ENCODE measurements around the gene POLK. TPM values are rescaled to one million over a fixed set of nuclear protein-coding genes. Genes with fewer than 3 reads are reported as not detected.
"Not testable (repeated sequence)": the region's sequence is repeated elsewhere in the genome, so short reads cannot be mapped to it uniquely, and the experiment has no call there.

POLK gene
- total RNA-seq, 1 donor from 2014 or later = 19.3 TPM

DNA sequence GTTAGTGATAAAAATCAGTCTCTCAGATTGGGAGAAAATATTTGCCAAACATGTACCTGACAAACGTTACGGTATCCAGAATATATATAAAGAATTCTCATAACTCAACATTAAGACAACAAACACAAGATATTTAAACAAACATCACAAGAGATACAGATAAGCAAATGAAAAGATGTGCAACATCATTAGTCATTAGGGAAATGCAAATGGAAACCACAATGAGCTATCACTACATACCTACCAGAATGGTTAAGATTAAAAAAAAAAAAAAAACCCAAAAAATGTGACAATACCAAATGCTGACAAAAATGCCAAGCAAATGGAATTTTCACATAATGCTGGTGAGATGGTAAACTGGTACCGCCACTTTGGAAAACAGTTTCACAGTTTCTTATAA lies 15.7 kb upstream of the POLK start:
- TF ChIP-seq, protein P1, sequence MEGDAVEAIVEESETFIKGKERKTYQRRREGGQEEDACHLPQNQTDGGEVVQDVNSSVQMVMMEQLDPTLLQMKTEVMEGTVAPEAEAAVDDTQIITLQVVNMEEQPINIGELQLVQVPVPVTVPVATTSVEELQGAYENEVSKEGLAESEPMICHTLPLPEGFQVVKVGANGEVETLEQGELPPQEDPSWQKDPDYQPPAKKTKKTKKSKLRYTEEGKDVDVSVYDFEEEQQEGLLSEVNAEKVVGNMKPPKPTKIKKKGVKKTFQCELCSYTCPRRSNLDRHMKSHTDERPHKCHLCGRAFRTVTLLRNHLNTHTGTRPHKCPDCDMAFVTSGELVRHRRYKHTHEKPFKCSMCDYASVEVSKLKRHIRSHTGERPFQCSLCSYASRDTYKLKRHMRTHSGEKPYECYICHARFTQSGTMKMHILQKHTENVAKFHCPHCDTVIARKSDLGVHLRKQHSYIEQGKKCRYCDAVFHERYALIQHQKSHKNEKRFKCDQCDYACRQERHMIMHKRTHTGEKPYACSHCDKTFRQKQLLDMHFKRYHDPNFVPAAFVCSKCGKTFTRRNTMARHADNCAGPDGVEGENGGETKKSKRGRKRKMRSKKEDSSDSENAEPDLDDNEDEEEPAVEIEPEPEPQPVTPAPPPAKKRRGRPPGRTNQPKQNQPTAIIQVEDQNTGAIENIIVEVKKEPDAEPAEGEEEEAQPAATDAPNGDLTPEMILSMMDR (IDR thresholded peaks at IDR 0.05; ENCODE audit: unreplicated experiment) = no peak
- Mint-ChIP-seq H3K27me3 (ENCODE audit: unreplicated experiment) (no peaks in the 10 kb centered on the region), H3K4me1 (ENCODE audit: unreplicated experiment) (peaks cover 2% of the 10 kb centered on the region), H3K9me3 (ENCODE audit: unreplicated experiment) (no peaks in the 10 kb centered on the region), H3K27ac (ENCODE audit: unreplicated experiment) (no peak overlapping the region), H3K36me3 (ENCODE audit: low read depth, unreplicated experiment) (peaks cover 23% of the 10 kb centered on the region), H3K4me3 (ENCODE audit: unreplicated experiment) (no peak overlapping the region)
- DNase-seq (ENCODE audit: low spot score) = no peak

DNA sequence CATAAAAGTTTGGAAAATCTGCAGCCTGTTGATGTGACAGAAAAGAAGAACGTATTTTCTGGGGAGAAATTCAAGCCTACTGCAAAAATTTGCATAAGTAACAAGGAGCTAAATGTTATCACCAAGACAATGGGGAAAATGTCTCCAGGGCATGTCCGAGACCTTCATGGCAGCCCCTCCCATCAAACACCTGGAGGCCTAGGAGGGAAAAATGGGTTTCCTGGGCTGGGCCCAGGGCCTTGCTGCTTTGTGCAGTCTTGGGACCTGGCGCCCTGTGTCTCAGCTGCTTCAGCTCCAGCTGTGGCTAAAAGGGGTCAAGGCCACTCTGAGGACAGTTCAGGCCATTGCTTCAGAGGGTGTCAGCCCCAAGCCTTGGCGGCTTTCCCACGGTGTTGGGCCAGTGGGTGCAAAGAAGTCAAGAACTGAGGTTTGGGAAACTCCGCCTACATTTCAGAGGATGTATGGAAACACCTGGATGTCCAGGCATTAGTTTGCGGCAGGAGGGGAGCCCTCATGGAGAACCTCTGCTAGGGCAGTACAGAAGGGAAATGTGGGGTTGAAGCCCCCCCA lies 13.4 kb upstream of the POLK start:
- Mint-ChIP-seq H3K4me3 (ENCODE audit: unreplicated experiment) (no peak overlapping the region), H3K27me3 (ENCODE audit: unreplicated experiment) (no peaks in the 10 kb centered on the region), H3K9me3 (ENCODE audit: unreplicated experiment) (no peaks in the 10 kb centered on the region), H3K27ac (ENCODE audit: unreplicated experiment) (no peak overlapping the region), H3K4me1 (ENCODE audit: unreplicated experiment) (peaks cover 2% of the 10 kb centered on the region), H3K36me3 (ENCODE audit: low read depth, unreplicated experiment) (peaks cover 15% of the 10 kb centered on the region)
- no peak for DNase-seq (ENCODE audit: low spot score)
- TF ChIP-seq, protein P1 (IDR thresholded peaks at IDR 0.05; ENCODE audit: unreplicated experiment) = no peak

DNA sequence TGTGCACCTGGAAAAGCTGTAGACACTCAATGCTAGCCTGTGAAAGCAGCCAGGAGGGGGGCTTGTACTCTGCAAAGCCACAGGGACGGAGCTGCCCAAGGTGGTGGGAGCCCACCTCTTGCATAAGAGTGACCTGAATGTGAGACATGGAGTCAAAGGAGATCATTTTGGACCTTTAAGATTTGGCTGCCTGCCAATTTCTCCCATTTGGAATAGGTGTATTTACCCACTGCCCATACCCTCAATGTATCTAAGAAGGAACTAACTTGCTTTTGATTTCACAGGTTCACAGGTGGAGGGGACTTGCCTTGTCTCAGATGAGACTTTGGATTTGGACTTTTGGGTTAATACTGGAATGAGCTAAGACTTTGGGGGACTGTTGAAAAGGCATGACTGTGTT lies 12.8 kb upstream of the POLK start:
- H3K27ac Mint-ChIP-seq (ENCODE audit: unreplicated experiment); H3K4me3 Mint-ChIP-seq (ENCODE audit: unreplicated experiment); H3K9me3 Mint-ChIP-seq (ENCODE audit: unreplicated experiment); H3K27me3 Mint-ChIP-seq (ENCODE audit: unreplicated experiment); DNase-seq (ENCODE audit: low spot score); H3K4me1 Mint-ChIP-seq (ENCODE audit: unreplicated experiment): not testable (repeated sequence)
- H3K36me3 Mint-ChIP-seq (ENCODE audit: low read depth, unreplicated experiment) = peaks cover 15% of the 10 kb centered on the region

DNA sequence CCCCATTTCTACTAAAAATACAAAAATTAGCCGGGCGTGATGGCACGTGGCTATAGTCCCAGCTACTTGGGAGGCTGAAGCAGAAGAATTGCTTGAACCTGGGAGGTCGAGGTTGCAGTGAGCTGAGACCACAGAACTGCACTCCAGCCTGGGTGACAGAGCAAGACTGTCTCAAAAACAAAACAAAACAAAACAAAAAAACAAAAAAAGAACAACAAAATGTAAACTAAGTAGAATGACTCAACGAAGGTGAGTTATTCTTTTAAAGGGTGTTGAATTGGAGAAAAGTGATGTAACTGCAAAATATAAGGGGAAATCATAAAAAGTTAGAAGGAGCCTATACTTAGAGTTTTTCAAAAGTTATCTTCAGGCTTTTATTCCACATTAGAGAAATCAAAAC lies 6.6 kb upstream of the POLK start:
- not testable (repeated sequence) for H3K36me3 Mint-ChIP-seq (ENCODE audit: low read depth, unreplicated experiment)

DNA sequence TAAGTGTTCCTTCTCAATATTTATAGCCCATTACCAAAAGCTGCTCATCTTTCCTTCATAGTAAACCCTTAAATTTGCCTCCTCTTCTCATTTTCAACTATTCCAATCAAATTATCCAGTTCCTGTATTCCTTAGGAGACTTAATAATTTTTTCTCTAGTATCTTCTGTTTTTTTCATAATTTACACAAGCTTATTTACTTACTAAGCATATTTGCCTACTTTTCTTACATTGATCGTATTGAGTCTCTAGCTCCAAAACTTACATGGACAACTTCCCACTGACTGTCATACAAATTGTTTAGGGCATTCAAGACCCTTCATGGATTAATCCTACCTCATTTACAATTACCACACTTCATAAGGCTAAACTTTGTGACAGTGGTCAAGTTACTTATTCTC lies 3.9 kb upstream of the POLK start:
- H3K36me3 Mint-ChIP-seq (ENCODE audit: low read depth, unreplicated experiment) = peaks cover 8% of the 10 kb centered on the region
- no peaks in the 10 kb centered on the region for H3K9me3 Mint-ChIP-seq (ENCODE audit: unreplicated experiment)
- TF ChIP-seq, protein P1 (IDR thresholded peaks at IDR 0.05; ENCODE audit: unreplicated experiment) = no peak
- H3K4me1 Mint-ChIP-seq (ENCODE audit: unreplicated experiment) = peaks cover 14% of the 10 kb centered on the region
- no peak overlapping the region for H3K27ac Mint-ChIP-seq (ENCODE audit: unreplicated experiment)
- peak overlapping the region; percentile 23 for H3K4me3 Mint-ChIP-seq (ENCODE audit: unreplicated experiment)
- peaks cover 8% of the 10 kb centered on the region for H3K27me3 Mint-ChIP-seq (ENCODE audit: unreplicated experiment)
- DNase-seq (ENCODE audit: low spot score) = no peak

More for the DNA sequence above, 6.6 kb upstream of the POLK start:
- H3K27me3 Mint-ChIP-seq (ENCODE audit: unreplicated experiment); DNase-seq (ENCODE audit: low spot score); H3K4me3 Mint-ChIP-seq (ENCODE audit: unreplicated experiment); H3K4me1 Mint-ChIP-seq (ENCODE audit: unreplicated experiment); H3K9me3 Mint-ChIP-seq (ENCODE audit: unreplicated experiment); H3K27ac Mint-ChIP-seq (ENCODE audit: unreplicated experiment): not testable (repeated sequence)

DNA sequence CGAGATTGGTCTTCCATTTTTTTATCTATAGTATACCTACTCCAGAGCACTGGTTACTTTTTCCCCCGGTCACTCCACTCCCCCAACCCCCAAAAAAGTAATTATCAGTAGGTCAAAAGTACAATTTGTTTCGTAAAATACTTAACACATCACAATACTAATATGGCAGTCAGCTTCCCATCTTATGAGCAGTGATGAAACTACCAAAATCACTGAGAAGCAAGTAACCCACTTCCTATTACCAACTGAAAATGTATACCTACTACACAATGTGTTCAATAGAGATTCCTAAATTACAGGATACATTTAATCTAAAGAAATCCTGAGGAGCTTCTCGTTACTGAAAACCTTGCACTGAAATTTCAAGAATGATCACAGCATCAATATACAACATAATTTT lies 2.1 kb upstream of the POLK start:
- peak overlapping the region; percentile 97 for H3K4me3 Mint-ChIP-seq (ENCODE audit: unreplicated experiment)
- H3K36me3 Mint-ChIP-seq (ENCODE audit: low read depth, unreplicated experiment) = peaks cover 8% of the 10 kb centered on the region
- H3K27me3 Mint-ChIP-seq (ENCODE audit: unreplicated experiment) = peaks cover 8% of the 10 kb centered on the region
- H3K27ac Mint-ChIP-seq (ENCODE audit: unreplicated experiment) = no peak overlapping the region
- DNase-seq (ENCODE audit: low spot score) = no peak
- TF ChIP-seq, protein P1 (IDR thresholded peaks at IDR 0.05; ENCODE audit: unreplicated experiment) = no peak
- peaks cover 18% of the 10 kb centered on the region for H3K4me1 Mint-ChIP-seq (ENCODE audit: unreplicated experiment)
- H3K9me3 Mint-ChIP-seq (ENCODE audit: unreplicated experiment) = no peaks in the 10 kb centered on the region
